ENCODE results near the gene WDR36.

DNA sequence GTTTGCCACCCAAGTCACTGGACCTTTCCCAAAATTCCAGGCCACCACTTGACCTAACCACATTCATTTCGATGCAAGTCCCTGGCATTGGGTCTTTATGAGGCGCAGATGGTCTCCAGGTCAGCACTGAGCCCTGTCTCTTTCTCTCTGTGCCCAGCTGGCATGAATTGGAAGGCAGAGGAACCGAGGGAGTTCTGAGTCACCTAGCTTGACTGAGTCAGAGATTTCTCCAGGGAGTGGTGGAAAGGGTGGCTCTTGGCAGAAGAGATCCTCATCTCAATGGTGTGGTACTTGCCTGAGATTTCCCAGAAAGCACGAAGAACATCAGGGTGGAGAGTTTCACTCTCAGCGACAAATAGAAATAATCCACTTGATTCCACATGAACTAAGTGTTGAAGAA is 43.8 kb downstream of the WDR36 start:
- TF ChIP-seq, protein P1, sequence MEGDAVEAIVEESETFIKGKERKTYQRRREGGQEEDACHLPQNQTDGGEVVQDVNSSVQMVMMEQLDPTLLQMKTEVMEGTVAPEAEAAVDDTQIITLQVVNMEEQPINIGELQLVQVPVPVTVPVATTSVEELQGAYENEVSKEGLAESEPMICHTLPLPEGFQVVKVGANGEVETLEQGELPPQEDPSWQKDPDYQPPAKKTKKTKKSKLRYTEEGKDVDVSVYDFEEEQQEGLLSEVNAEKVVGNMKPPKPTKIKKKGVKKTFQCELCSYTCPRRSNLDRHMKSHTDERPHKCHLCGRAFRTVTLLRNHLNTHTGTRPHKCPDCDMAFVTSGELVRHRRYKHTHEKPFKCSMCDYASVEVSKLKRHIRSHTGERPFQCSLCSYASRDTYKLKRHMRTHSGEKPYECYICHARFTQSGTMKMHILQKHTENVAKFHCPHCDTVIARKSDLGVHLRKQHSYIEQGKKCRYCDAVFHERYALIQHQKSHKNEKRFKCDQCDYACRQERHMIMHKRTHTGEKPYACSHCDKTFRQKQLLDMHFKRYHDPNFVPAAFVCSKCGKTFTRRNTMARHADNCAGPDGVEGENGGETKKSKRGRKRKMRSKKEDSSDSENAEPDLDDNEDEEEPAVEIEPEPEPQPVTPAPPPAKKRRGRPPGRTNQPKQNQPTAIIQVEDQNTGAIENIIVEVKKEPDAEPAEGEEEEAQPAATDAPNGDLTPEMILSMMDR (conservative IDR thresholded peaks at IDR 0.05; ENCODE audit: low read depth in 2 of 2), result no peak
- no peak for TF ChIP-seq CREB1 (CRISPR knock-in tag; IDR thresholded peaks at IDR 0.05; ENCODE audit: low read depth)
- no peak for TF ChIP-seq EZH2 (IDR thresholded peaks at IDR 0.05; ENCODE audit: low read depth, unreplicated experiment)
- no peak for TF ChIP-seq EZH2phosphoT487 (IDR thresholded peaks at IDR 0.05; ENCODE audit: unreplicated experiment)
- TF ChIP-seq, protein P2, sequence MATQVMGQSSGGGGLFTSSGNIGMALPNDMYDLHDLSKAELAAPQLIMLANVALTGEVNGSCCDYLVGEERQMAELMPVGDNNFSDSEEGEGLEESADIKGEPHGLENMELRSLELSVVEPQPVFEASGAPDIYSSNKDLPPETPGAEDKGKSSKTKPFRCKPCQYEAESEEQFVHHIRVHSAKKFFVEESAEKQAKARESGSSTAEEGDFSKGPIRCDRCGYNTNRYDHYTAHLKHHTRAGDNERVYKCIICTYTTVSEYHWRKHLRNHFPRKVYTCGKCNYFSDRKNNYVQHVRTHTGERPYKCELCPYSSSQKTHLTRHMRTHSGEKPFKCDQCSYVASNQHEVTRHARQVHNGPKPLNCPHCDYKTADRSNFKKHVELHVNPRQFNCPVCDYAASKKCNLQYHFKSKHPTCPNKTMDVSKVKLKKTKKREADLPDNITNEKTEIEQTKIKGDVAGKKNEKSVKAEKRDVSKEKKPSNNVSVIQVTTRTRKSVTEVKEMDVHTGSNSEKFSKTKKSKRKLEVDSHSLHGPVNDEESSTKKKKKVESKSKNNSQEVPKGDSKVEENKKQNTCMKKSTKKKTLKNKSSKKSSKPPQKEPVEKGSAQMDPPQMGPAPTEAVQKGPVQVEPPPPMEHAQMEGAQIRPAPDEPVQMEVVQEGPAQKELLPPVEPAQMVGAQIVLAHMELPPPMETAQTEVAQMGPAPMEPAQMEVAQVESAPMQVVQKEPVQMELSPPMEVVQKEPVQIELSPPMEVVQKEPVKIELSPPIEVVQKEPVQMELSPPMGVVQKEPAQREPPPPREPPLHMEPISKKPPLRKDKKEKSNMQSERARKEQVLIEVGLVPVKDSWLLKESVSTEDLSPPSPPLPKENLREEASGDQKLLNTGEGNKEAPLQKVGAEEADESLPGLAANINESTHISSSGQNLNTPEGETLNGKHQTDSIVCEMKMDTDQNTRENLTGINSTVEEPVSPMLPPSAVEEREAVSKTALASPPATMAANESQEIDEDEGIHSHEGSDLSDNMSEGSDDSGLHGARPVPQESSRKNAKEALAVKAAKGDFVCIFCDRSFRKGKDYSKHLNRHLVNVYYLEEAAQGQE (IDR thresholded peaks at IDR 0.05; ENCODE audit: unreplicated experiment), result no peak
- no peak for TF ChIP-seq POLR2AphosphoS5 (IDR thresholded peaks at IDR 0.05; ENCODE audit: low read depth)
- no peak for TF ChIP-seq ETS1 (IDR thresholded peaks at IDR 0.05)
- no peak for TF ChIP-seq ZNF462 (CRISPR knock-in tag; IDR thresholded peaks at IDR 0.05)
- TF ChIP-seq JUNB (IDR thresholded peaks at IDR 0.05; ENCODE audit: unreplicated experiment), result no peak
- TF ChIP-seq ZNF331 (CRISPR knock-in tag; IDR thresholded peaks at IDR 0.05; ENCODE audit: low read depth), result no peak
- no peak for TF ChIP-seq NANOG (IDR thresholded peaks at IDR 0.05; ENCODE audit: borderline replicate concordance)

All from GM23338 (cell line).